Effector memory CD4-positive, alpha-beta T cell (primary cell): ENCODE measurements around the gene CYP2A6.

Experiments used
- DNase-seq, 3 donors: peaks; one replicate each; pipeline ENCODE4 v3.0.0-alpha.2; 2020
- H3K27ac ChIP-seq: 2 replicates; pipeline ENCODE4 v1.7.0; 2013; ENCODE audit warnings: mild to moderate bottlenecking, low read length, moderate library complexity; ENCODE audit not compliant: insufficient read depth, poor library complexity, severe bottlenecking
- H3K27me3 ChIP-seq: replicated peaks from 2 replicates; pipeline ENCODE4 v1.7.0; 2013; ENCODE audit warnings: mild to moderate bottlenecking, low read length; ENCODE audit not compliant: insufficient read depth, control insufficient read depth, poor library complexity, severe bottlenecking
- H3K36me3 ChIP-seq: 2 replicates; pipeline ENCODE4 v1.7.0; 2013; ENCODE audit warnings: mild to moderate bottlenecking, low read length, moderate library complexity; ENCODE audit not compliant: control insufficient read depth, insufficient read depth
- H3K4me1 ChIP-seq: 2 replicates; pipeline ENCODE4 v1.7.0; 2013; ENCODE audit warnings: low read length, mild to moderate bottlenecking; ENCODE audit not compliant: control insufficient read depth, insufficient read depth, poor library complexity, severe bottlenecking
- H3K4me3 ChIP-seq: 2 replicates; pipeline ENCODE4 v1.7.0; 2013; ENCODE audit warnings: low read length, low read depth, mild to moderate bottlenecking; ENCODE audit not compliant: insufficient read depth, poor library complexity, severe bottlenecking
- H3K9me3 ChIP-seq: 2 replicates; pipeline ENCODE4 v1.7.0; 2013; ENCODE audit warnings: mild to moderate bottlenecking, low read length, moderate library complexity; ENCODE audit not compliant: control insufficient read depth

CYP2A6 gene

GRCh38 chr19:40803170-40803856, 46.9 kb downstream of the CYP2A6 start:
- Histone ChIP-seq H3K9me3 (no peaks in the 10 kb centered on the region), H3K36me3 (peaks cover 18% of the 10 kb centered on the region), H3K4me1 (peaks cover 85% of the 10 kb centered on the region), H3K27me3 (no peaks in the 10 kb centered on the region), H3K27ac (peak overlapping the region; percentile 84), H3K4me3 (peak overlapping the region; percentile 26)
- no peak for DNase-seq

GRCh38 chr19:40802300-40803169, 47.7 kb downstream of the CYP2A6 start:
- DNase-seq: no peak
- no peaks in the 10 kb centered on the region for H3K27me3 ChIP-seq

DNA sequence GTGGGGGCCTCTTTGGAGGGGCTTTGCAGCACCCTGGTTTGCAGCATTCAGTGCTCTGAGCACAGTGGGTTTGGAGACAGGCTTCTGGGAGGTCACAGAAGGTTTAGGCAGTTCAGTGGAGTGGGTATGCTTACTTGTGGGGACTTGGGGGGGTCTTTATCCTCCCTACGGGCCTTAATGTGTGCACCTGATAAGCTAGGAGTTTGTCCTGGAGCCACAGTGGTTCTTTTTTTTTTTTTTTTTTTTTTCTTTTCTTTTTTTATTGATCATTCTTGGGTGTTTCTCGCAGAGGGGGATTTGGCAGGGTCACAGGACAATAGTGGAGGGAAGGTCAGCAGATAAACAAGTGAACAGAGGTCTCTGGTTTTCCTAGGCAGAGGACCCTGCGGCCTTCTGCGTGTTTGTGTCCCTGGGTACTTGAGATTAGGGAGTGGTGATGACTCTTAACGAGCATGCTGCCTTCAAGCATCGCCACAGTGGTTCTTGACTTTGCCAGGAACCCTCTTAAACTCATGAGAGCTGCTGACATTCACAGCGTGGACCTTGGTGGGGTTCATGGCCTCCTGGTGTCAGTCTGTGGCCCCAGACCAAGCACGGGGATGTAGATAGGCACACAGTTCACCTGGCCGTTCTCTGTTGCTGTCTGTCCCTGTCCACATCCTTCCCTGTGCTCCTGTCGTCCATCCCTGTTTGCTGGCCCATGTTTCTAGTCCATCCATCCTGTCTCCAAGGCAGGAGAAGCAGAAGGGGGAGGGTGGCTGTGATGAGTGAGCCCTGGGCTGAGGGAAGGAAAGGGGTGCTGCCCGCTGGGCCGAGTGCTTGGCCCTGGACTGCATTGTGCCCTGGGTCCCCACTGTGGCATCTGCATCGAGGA, 48.6 kb downstream of the CYP2A6 start:
- Histone ChIP-seq H3K27ac (peak overlapping the region; percentile 84), H3K4me1 (peaks cover 68% of the 10 kb centered on the region), H3K36me3 (peaks cover 7% of the 10 kb centered on the region), H3K9me3 (no peaks in the 10 kb centered on the region), H3K4me3 (peak overlapping the region; percentile 72), H3K27me3 (no peaks in the 10 kb centered on the region)
- DNase-seq: no peak

More at GRCh38 chr19:40802300-40803169, 47.7 kb downstream of the CYP2A6 start:
- peak overlapping the region; percentile 26 for H3K4me3 ChIP-seq
- peak overlapping the region; percentile 84 for H3K27ac ChIP-seq
- H3K4me1 ChIP-seq: peaks cover 77% of the 10 kb centered on the region
- H3K9me3 ChIP-seq: no peaks in the 10 kb centered on the region
- H3K36me3 ChIP-seq: peaks cover 10% of the 10 kb centered on the region

- H3K4me1 ChIP-seq: peaks cover 62% of the 10 kb centered on the region
- H3K27ac ChIP-seq: peak overlapping the region; percentile 74
- peak overlapping the region; percentile 72 for H3K4me3 ChIP-seq
- no peaks in the 10 kb centered on the region for H3K9me3 ChIP-seq
- H3K27me3 ChIP-seq: no peaks in the 10 kb centered on the region
- no peak for DNase-seq
- peaks cover 7% of the 10 kb centered on the region for H3K36me3 ChIP-seq
Measured at GRCh38 chr19:40800997-40801377, 49.3 kb downstream of the CYP2A6 start.

- Histone ChIP-seq H3K4me1 (peaks cover 56% of the 10 kb centered on the region), H3K9me3 (no peaks in the 10 kb centered on the region), H3K4me3 (peak overlapping the region; percentile 72), H3K27me3 (no peaks in the 10 kb centered on the region), H3K36me3 (peaks cover 7% of the 10 kb centered on the region), H3K27ac (peak overlapping the region; percentile 74)
- no peak for DNase-seq
Measured at GRCh38 chr19:40800339-40800996, 49.8 kb downstream of the CYP2A6 start.

- H3K9me3 ChIP-seq: no peaks in the 10 kb centered on the region
- H3K4me3 ChIP-seq: peak overlapping the region; percentile 72
- H3K36me3 ChIP-seq: peaks cover 7% of the 10 kb centered on the region
- H3K27ac ChIP-seq: peak overlapping the region; percentile 74
- no peak for DNase-seq
- peaks cover 49% of the 10 kb centered on the region for H3K4me1 ChIP-seq
- no peaks in the 10 kb centered on the region for H3K27me3 ChIP-seq
Measured at GRCh38 chr19:40799558-40800338, 50.5 kb downstream of the CYP2A6 start.

GRCh38 chr19:40798683-40799557, 51.3 kb downstream of the CYP2A6 start, which contains the start of gene EGLN2:
EGLN2 (plus strand) TSS chr19:40799191; CDS start chr19:40800573, 1,382 bp downstream.
- H3K4me3 ChIP-seq: peak within 1 kb of the TSS; percentile 72
- DNase-seq: peak; percentile 100
- H3K27me3 ChIP-seq: no peaks in the 10 kb centered on the region
- no peaks in the 10 kb centered on the region for H3K9me3 ChIP-seq
- peaks cover 41% of the 10 kb centered on the region for H3K4me1 ChIP-seq
- peak within 1 kb of the TSS; percentile 90 for H3K27ac ChIP-seq
- peaks cover 7% of the 10 kb centered on the region for H3K36me3 ChIP-seq

DNA sequence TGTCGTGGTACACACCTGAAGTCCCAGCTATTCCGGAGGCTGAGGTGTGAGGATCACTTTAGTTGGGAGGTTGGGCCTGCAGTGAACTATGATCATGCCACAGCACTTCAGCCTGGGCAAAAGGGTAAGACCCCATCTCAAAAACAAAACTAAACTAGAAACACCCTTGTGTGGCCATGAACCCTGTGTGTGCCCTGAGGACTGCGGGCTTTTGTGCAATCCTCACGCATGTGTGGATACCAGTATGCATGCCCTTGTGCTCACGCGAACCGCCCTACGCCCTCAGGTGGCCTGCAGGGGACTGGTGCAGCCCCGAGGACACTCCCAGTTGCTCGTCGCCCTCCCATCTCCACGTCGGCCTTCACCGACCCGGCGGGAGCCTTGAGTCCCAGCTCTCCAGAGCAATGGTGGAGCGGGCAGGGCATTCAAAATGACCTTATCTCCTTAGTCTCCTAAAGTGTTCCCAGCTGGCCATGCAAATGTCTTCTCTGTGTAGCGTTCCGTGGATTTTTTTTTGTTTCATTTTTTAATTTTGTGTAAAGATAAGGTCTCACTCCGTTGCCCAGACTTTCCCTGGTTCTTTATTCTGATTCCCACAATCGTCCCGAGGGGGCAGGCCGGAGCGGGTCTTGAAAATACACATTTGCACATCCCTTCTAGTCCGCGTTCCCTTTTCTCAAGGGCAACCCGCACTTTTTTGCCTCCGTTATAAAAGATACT, 52.1 kb downstream of the CYP2A6 start:
- H3K36me3 ChIP-seq: peaks cover 7% of the 10 kb centered on the region
- H3K27ac ChIP-seq: peak overlapping the region; percentile 90
- no peaks in the 10 kb centered on the region for H3K9me3 ChIP-seq
- H3K4me3 ChIP-seq: peak overlapping the region; percentile 62
- no peaks in the 10 kb centered on the region for H3K27me3 ChIP-seq
- peaks cover 33% of the 10 kb centered on the region for H3K4me1 ChIP-seq
- peak; percentile 38 to 53 (median 52) for DNase-seq
